Neural progenitor cell (in vitro differentiated cells): Measurements from ENCODE around the gene CHST15. TPM values are rescaled to one million over a fixed set of nuclear protein-coding genes. Genes with fewer than 3 reads are reported as not detected.

Experiments used
- DNase-seq: peaks from one replicate; pipeline ENCODE4 v3.0.0-alpha.2; 2016; ENCODE audit warnings: low spot score
- H2AFZ ChIP-seq: fragments of 200-600 bp; sonication (generic); replicated peaks from 2 replicates; pipeline ENCODE4 v1.6.1; 2016; ENCODE audit warnings: antibody characterized with exemption
- H3F3A ChIP-seq: fragments of 200-600 bp; sonication (generic); 2 replicates; pipeline ENCODE4 v1.6.1; 2016; ENCODE audit warnings: antibody characterized with exemption, low read depth
- H3K27ac ChIP-seq: fragments of 200-600 bp; sonication (generic); 2 replicates; pipeline ENCODE4 v1.5.1; 2016; ENCODE audit warnings: mild to moderate bottlenecking
- H3K27me3 ChIP-seq: fragments of 200-600 bp; sonication (generic); 2 replicates; pipeline ENCODE4 v1.6.1; 2016; ENCODE audit warnings: mild to moderate bottlenecking, moderate library complexity
- H3K36me3 ChIP-seq: fragments of 200-600 bp; sonication (generic); 2 replicates; pipeline ENCODE4 v1.5.1; 2016
- H3K4me1 ChIP-seq: fragments of 200-600 bp; sonication (generic); 2 replicates; pipeline ENCODE4 v1.6.1; 2016; ENCODE audit warnings: mixed run types
- H3K4me2 ChIP-seq: fragments of 200-600 bp; sonication (generic); 2 replicates; pipeline ENCODE4 v1.6.1; 2016
- H3K4me3 ChIP-seq: fragments of 200-600 bp; sonication (generic); 2 replicates; pipeline ENCODE4 v1.5.1; 2016
- H3K79me2 ChIP-seq: fragments of 200-600 bp; sonication (generic); 2 replicates; pipeline ENCODE4 v1.6.1; 2016; ENCODE audit warnings: low read depth
- H3K9ac ChIP-seq: fragments of 200-600 bp; sonication (generic); 2 replicates; pipeline ENCODE4 v1.6.1; 2016
- H3K9me3 ChIP-seq: fragments of 200-600 bp; sonication (generic); 2 replicates; pipeline ENCODE4 v1.5.1; 2016; ENCODE audit warnings: low read depth
- H4K20me1 ChIP-seq: fragments of 200-600 bp; sonication (generic); 2 replicates; pipeline ENCODE4 v1.6.1; 2016; ENCODE audit warnings: low read depth
- H3K27ac Mint-ChIP-seq: 3 replicates; pipeline ENCODE4 v1.8.0; 2021; ENCODE audit warnings: mixed read lengths
- H3K27me3 Mint-ChIP-seq: 2 replicates; pipeline ENCODE4 v1.8.0; 2022; ENCODE audit warnings: low read depth, mild to moderate bottlenecking, inconsistent platforms, moderate library complexity, mixed read lengths; ENCODE audit not compliant: insufficient read depth
- H3K36me3 Mint-ChIP-seq: 3 replicates; pipeline ENCODE4 v1.8.0; 2021; ENCODE audit warnings: mixed read lengths
- H3K4me1 Mint-ChIP-seq: 3 replicates; pipeline ENCODE4 v1.8.0; 2021; ENCODE audit warnings: mixed read lengths
- H3K4me3 Mint-ChIP-seq: 3 replicates; pipeline ENCODE4 v1.8.0; 2021; ENCODE audit warnings: mild to moderate bottlenecking, moderate library complexity, mixed read lengths
- H3K9me3 Mint-ChIP-seq: 3 replicates; pipeline ENCODE4 v1.8.0; 2020; ENCODE audit warnings: mixed read lengths
- CTCF ChIP-seq: fragments of 200-600 bp; sonication (generic); IDR thresholded peaks from 2 replicates; pipeline ENCODE4 v1.5.1; 2017; ENCODE audit warnings: antibody characterized with exemption, mild to moderate bottlenecking
- EZH2 ChIP-seq: fragments of 200-600 bp; sonication (generic); IDR thresholded peaks from 2 replicates; pipeline ENCODE4 v1.6.1; 2017; ENCODE audit warnings: antibody characterized with exemption, mild to moderate bottlenecking, moderate library complexity
- EZH2phosphoT487 ChIP-seq: fragments of 200-600 bp; sonication (generic); IDR thresholded peaks from 2 replicates; pipeline ENCODE4 v1.6.1; 2017; ENCODE audit warnings: antibody characterized with exemption
- total RNA-seq: library from RNA; depleted of rRNA; stranded (reverse); fragments of >200 nt; gene quantifications from 2 replicates; pipeline ENCODE4 v1.2.3, GENCODE V29; 2015; ENCODE audit warnings: low replicate concordance

The CHST15 gene
- total RNA-seq, 1 donor from 2014 or later: 0.54 TPM

- Mint-ChIP-seq H3K9me3 (peaks cover 2% of the 10 kb centered on the region), H3K27ac (no peak overlapping the region), H3K36me3 (peaks cover 3% of the 10 kb centered on the region), H3K4me3 (no peak overlapping the region), H3K4me1 (peaks cover 8% of the 10 kb centered on the region), H3K27me3 (peaks cover 5% of the 10 kb centered on the region)
- Histone ChIP-seq H3K79me2 (no peaks in the 10 kb centered on the region), H4K20me1 (no peaks in the 10 kb centered on the region), H3K4me3 (no peak overlapping the region), H3F3A (no peaks in the 10 kb centered on the region), H2AFZ (no peak overlapping the region), H3K4me1 (no peaks in the 10 kb centered on the region), H3K27me3 (no peaks in the 10 kb centered on the region), H3K9me3 (no peaks in the 10 kb centered on the region), H3K4me2 (no peak overlapping the region), H3K9ac (no peak overlapping the region), H3K36me3 (no peaks in the 10 kb centered on the region), H3K27ac (no peak overlapping the region)
- no peak for TF ChIP-seq CTCF
- no peak for TF ChIP-seq EZH2phosphoT487
- no peak for TF ChIP-seq EZH2
- DNase-seq: no peak
Observed at GRCh38 chr10:124028700-124029480, 64.5 kb downstream of the CHST15 start.

- Histone ChIP-seq H3K27ac (no peak overlapping the region), H3K36me3 (no peaks in the 10 kb centered on the region), H2AFZ (no peak overlapping the region), H3K27me3 (no peaks in the 10 kb centered on the region), H3K4me2 (no peak overlapping the region), H3K9ac (no peak overlapping the region), H3K4me1 (no peaks in the 10 kb centered on the region), H4K20me1 (no peaks in the 10 kb centered on the region), H3F3A (no peaks in the 10 kb centered on the region), H3K4me3 (no peak overlapping the region), H3K79me2 (no peaks in the 10 kb centered on the region), H3K9me3 (no peaks in the 10 kb centered on the region)
- Mint-ChIP-seq H3K4me1 (peaks cover 8% of the 10 kb centered on the region), H3K27ac (no peak overlapping the region), H3K36me3 (peaks cover 5% of the 10 kb centered on the region), H3K27me3 (peaks cover 7% of the 10 kb centered on the region), H3K9me3 (peaks cover 2% of the 10 kb centered on the region), H3K4me3 (no peak overlapping the region)
- DNase-seq: no peak
- TF ChIP-seq CTCF (no peak), EZH2phosphoT487 (no peak), EZH2 (no peak)
Observed at GRCh38 chr10:124027651-124028050, 65.7 kb downstream of the CHST15 start.

GRCh38 chr10:124027031-124027611 lies 66.3 kb downstream of the CHST15 start:
- H3K4me1 Mint-ChIP-seq: peaks cover 8% of the 10 kb centered on the region
- Histone ChIP-seq H3K9me3 (no peaks in the 10 kb centered on the region), H3K9ac (no peak overlapping the region), H3K27me3 (no peaks in the 10 kb centered on the region), H2AFZ (peak overlapping the region; percentile 6), H3K4me1 (no peaks in the 10 kb centered on the region), H3K79me2 (no peaks in the 10 kb centered on the region), H3K27ac (no peak overlapping the region), H4K20me1 (no peaks in the 10 kb centered on the region), H3K36me3 (no peaks in the 10 kb centered on the region), H3F3A (no peaks in the 10 kb centered on the region), H3K4me3 (no peak overlapping the region), H3K4me2 (no peak overlapping the region)
- DNase-seq: no peak
- H3K4me3 Mint-ChIP-seq: no peak overlapping the region
- peaks cover 7% of the 10 kb centered on the region for H3K27me3 Mint-ChIP-seq
- peaks cover 2% of the 10 kb centered on the region for H3K9me3 Mint-ChIP-seq
- peaks cover 5% of the 10 kb centered on the region for H3K36me3 Mint-ChIP-seq
- TF ChIP-seq EZH2phosphoT487: no peak
- TF ChIP-seq CTCF: no peak
- TF ChIP-seq EZH2: no peak
- H3K27ac Mint-ChIP-seq: no peak overlapping the region
